Stimulated activated naive CD8-positive, alpha-beta T cell treated with anti-CD3 and anti-CD28 coated beads, Interleukin-15, amount 100 ng/mL, for 72 hours (primary cell): Measurements from ENCODE around the gene CEP68.
"Not testable (repeated sequence)": the region's sequence is repeated elsewhere in the genome, so short reads cannot be mapped to it uniquely, and the experiment has no call there.

Experiments
- ATAC-seq: fragments of 150-1000 bp; cut with Tn5 transposase; 2 replicates; pipeline ENCODE4 v1.10.0; 2021; ENCODE audit warnings: mild to moderate bottlenecking, moderate library complexity
- DNase-seq, 2 donors: peaks; one replicate each; pipeline ENCODE4 v3.0.0; 2021 to 2022
- H3K27ac Mint-ChIP-seq, 2 donors: one replicate each; pipeline ENCODE4 v1.8.0; 2022; ENCODE audit warnings: mild to moderate bottlenecking in 2 of 2, mixed read lengths in 2 of 2, moderate library complexity in 2 of 2
- H3K27me3 Mint-ChIP-seq: one replicate; pipeline ENCODE4 v1.8.0; 2022; ENCODE audit warnings: mixed read lengths
- H3K4me1 Mint-ChIP-seq: one replicate; pipeline ENCODE4 v1.8.0; 2022; ENCODE audit warnings: mild to moderate bottlenecking, mixed read lengths
- H3K4me3 Mint-ChIP-seq, 2 donors: one replicate each; pipeline ENCODE4 v1.8.0; 2022; ENCODE audit warnings: mild to moderate bottlenecking in 2 of 2, mixed read lengths in 2 of 2, moderate library complexity in 1 of 2
- H3K9me3 Mint-ChIP-seq, 2 donors: one replicate each; pipeline ENCODE4 v1.8.0; 2022; ENCODE audit warnings: mixed read lengths in 2 of 2

Gene CEP68

DNA sequence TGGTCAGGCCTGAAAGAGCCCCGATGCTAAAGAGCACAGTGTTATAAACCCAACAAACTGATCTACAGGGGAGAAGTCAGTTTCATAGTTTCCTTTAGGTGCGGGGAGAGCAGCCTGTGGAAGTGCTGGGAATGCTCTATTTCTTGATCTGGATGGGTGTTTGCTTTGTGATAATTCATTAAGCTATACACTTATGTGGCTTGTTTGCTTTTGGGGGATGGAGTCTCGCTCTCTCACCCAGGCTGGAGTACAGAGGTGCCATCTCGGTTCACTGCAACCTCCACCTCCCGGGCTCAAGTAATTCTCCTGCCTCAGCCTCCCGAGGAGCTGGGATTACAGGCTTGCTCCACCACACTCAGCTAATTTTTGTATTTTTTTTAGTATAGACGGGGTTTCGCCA, 30.1 kb upstream of the CEP68 start:
- H3K4me1 Mint-ChIP-seq, result peaks cover 14% of the 10 kb centered on the region
- H3K9me3 Mint-ChIP-seq, result no peaks in the 10 kb centered on the region
- H3K27me3 Mint-ChIP-seq, result no peaks in the 10 kb centered on the region
- no peak overlapping the region for H3K4me3 Mint-ChIP-seq
- H3K27ac Mint-ChIP-seq, result no peak overlapping the region
- DNase-seq (no peak), ATAC-seq (no peak)

DNA sequence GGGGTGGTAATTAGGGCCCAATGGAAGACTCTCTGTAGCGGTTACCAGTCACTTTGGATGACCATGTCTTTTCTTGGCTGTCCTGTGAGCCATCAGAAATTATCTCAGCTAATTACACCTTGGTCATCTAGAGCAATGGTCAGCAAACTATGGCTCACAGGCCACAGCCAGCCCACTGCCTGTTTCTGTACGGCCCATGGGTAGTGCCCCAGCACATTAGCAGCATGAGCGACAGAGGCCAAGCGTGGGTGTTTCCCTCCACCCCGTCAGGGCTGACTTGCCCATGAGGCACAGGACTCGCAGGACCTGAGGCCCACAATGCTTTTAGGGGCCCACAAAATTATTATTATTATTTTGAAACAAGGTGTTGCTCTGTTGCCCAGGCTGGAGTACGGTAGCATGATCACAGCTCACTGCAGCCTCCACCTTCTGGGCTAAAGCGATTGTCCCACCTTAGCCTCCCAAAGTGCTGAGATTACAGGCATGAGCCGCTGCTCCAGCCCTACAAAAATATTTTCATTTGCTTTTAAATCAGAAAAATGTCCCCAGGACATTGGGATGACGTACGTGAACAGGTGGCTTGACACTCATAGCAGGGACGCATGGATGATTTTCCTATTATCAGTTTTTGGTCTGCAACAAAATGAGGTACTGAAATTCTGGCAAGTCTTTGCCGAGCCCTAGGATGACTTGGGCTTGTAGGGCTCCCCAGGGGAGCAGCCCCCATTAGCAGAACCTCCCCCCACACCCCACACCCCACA, 29.3 kb upstream of the CEP68 start:
- DNase-seq, result no peak
- peaks cover 21% of the 10 kb centered on the region for H3K4me1 Mint-ChIP-seq
- H3K4me3 Mint-ChIP-seq, result no peak overlapping the region
- no peaks in the 10 kb centered on the region for H3K27me3 Mint-ChIP-seq
- H3K9me3 Mint-ChIP-seq, result no peaks in the 10 kb centered on the region
- no peak overlapping the region for H3K27ac Mint-ChIP-seq
- ATAC-seq, result no peak

DNA sequence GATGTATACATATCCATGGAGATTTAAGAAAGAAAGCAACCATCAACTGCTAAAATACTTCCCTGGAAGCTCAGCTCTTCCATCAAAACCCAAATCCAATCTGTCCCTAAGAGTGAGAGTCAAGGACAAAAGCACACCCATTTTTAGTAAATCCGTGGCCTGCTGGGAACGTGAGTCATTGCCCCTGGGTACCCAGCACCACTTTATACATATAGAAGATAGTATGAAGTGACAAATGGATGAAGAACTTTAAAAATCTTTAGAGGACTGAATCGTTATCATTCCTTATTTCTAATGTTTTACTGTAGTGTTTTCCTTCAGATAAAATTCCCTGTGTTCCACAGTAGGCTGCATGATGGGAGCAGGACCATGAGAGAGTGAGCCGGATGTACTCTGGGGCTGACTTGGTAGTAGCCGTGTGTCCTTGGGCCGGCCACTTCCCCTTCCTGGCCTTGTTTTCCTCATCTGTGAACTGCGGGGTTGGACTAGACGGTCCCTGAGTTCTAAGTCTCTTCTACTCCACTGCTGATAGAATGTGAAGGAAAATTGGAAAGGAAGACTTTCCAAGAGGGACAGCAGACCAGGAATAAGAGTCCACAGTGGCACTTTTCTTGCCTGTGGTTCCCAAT, 28.5 kb upstream of the CEP68 start:
- no peak overlapping the region for H3K4me3 Mint-ChIP-seq
- H3K4me1 Mint-ChIP-seq, result peaks cover 29% of the 10 kb centered on the region
- ATAC-seq, result no peak
- no peak for DNase-seq
- no peaks in the 10 kb centered on the region for H3K9me3 Mint-ChIP-seq
- peak overlapping the region in 1 of 2 donors; percentile 81 for H3K27ac Mint-ChIP-seq
- no peaks in the 10 kb centered on the region for H3K27me3 Mint-ChIP-seq

DNA sequence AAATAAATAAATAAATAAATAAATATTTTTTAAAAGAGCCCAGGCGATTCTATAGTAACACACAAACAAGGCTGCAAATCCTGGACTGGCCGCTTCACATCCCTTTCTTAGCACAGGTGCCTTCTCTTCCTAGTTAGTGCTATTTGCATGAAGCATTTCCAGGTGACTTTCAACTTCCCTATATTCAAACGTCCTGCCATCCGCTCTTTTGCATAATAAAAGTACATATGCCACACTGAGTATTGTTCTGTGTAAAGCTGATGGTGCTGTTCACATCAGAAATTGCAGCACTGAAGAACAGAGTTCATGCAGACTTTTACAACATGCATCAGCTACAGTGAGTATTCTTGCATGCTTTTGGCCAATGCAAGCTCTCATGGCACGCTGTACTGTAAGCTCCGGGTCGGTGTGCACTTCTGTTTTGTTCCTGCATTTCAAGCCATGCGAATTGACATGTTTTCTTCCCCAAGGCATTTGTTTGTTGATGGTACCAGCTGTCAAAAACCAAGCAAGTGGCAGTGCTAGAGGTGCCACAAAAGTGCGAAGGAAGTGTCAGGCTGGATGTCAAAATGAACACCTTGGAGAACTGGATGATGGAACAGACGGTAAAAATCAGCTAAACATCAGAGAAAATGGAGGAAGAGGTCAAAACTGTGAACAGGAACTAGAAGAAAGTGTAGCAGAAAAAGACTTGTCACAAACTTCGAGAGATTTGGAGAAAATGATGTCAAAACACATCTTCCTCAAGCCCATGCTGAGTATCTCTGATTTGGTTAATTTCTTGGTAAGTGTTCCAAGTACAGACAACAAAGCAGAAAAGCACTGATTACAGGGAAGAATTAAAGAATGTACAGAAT, 25.5 kb upstream of the CEP68 start:
- H3K27me3 Mint-ChIP-seq, result no peaks in the 10 kb centered on the region
- no peak overlapping the region for H3K27ac Mint-ChIP-seq
- H3K4me1 Mint-ChIP-seq, result peaks cover 26% of the 10 kb centered on the region
- H3K4me3 Mint-ChIP-seq, result no peak overlapping the region
- DNase-seq (no peak), ATAC-seq (no peak)
- no peaks in the 10 kb centered on the region for H3K9me3 Mint-ChIP-seq

- Mint-ChIP-seq H3K9me3 (no peaks in the 10 kb centered on the region), H3K4me3 (peak overlapping the region; percentile 15 to 57), H3K27me3 (no peaks in the 10 kb centered on the region), H3K4me1 (peaks cover 21% of the 10 kb centered on the region), H3K27ac (no peak overlapping the region)
- ATAC-seq (peak; percentile 56), DNase-seq (no peak)
Measured at GRCh38 chr2:65031341-65032018, 24.7 kb upstream of the CEP68 start.

DNA sequence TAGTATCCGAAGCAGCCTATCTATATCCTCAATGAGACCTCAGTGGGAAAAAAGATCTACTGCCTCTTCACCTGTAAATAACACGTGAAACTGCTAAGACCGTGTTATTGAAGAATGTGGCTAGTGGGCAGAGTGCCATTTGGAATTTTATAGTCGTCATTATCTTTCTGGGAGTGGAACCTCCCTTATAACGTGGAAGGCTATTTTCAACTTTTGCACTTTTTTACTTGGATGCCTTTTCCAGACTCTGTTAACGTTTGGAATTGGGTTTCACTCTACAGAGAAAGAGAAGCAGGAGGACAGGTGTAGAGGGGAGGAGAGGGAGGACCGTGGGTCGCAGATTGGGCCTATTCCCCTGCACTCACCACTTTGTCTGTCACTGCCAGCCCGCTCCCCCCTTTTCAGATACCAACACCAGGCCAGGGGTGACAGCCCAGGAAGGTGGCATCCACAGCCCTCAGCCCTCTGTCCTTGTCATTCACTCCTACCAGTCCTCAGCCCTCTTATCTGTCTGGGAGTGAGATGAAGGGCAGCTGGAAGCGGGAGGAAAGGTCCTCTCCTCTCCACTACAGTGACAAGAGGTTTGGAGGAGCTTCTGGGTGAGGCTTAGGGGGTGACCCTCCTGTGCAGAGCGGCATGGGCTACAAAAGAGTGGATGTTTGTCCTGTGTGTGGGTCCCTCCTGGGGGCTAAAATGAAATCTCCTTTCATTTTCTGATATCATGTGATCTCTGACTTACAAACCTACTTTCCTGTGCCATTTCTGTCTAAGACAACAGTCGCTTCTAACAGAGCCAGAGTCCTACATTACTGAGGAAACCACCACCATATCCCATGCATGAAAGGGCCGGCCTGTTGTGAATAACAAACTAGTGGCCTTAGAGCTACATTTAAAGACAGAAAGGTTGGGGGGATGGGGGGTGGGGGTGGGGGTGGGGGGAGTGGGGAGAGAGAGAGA, 23.9 kb upstream of the CEP68 start:
- no peak for ATAC-seq
- Mint-ChIP-seq H3K9me3 (no peaks in the 10 kb centered on the region), H3K4me3 (peak overlapping the region; percentile 15 to 57), H3K27ac (peak overlapping the region; percentile 50 to 80), H3K27me3 (no peaks in the 10 kb centered on the region), H3K4me1 (peaks cover 21% of the 10 kb centered on the region)
- no peak for DNase-seq

- DNase-seq, result no peak
- H3K4me1 Mint-ChIP-seq, result peaks cover 21% of the 10 kb centered on the region
- no peak overlapping the region for H3K4me3 Mint-ChIP-seq
- peak; percentile 48 for ATAC-seq
- no peak overlapping the region for H3K27ac Mint-ChIP-seq
- H3K9me3 Mint-ChIP-seq, result no peaks in the 10 kb centered on the region
- no peaks in the 10 kb centered on the region for H3K27me3 Mint-ChIP-seq
Measured at GRCh38 chr2:65033178-65033577, 23.0 kb upstream of the CEP68 start.

- H3K4me1 Mint-ChIP-seq, result peaks cover 21% of the 10 kb centered on the region
- H3K27ac Mint-ChIP-seq, DNase-seq, H3K9me3 Mint-ChIP-seq, H3K27me3 Mint-ChIP-seq, H3K4me3 Mint-ChIP-seq: not testable (repeated sequence)
- ATAC-seq, result peak; percentile 39
Measured at GRCh38 chr2:65033667-65034066, 22.5 kb upstream of the CEP68 start.

DNA sequence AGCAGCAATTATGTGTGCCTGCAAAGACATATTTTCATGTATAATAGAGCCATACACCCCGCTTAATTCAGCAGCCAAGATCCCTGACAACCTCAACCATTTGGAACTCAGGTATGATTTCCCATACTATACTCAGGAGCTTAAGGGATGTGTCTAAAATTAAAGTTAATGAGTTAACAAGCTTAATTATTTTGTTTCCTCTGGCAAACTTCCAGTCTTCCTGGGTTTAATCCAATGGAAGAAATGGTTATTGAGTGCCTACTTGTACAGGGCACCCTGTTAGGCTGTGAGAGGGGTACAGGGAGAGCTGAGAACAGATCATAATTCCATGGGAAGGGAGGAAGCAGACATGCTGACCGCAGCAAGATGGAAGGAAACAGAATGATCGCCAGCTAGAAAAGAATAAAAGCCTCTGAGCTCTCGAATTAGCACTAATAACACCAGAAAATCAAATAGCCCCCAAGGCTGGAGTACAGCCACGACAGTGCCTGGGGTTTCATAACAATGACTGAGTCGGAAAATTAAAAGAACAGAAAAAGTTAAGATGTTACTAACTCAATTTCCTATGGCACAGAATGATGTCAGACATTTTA, 20.8 kb upstream of the CEP68 start:
- Mint-ChIP-seq H3K27ac (no peak overlapping the region), H3K4me1 (peaks cover 25% of the 10 kb centered on the region), H3K27me3 (no peaks in the 10 kb centered on the region), H3K9me3 (no peaks in the 10 kb centered on the region), H3K4me3 (no peak overlapping the region)
- ATAC-seq (no peak), DNase-seq (no peak)

- peaks cover 12% of the 10 kb centered on the region for H3K4me1 Mint-ChIP-seq
- H3K4me3 Mint-ChIP-seq, result no peak overlapping the region
- H3K27me3 Mint-ChIP-seq, result no peaks in the 10 kb centered on the region
- no peaks in the 10 kb centered on the region for H3K9me3 Mint-ChIP-seq
- DNase-seq (no peak), ATAC-seq (no peak)
- no peak overlapping the region for H3K27ac Mint-ChIP-seq
Measured at GRCh38 chr2:65037178-65037577, 19.0 kb upstream of the CEP68 start.

DNA sequence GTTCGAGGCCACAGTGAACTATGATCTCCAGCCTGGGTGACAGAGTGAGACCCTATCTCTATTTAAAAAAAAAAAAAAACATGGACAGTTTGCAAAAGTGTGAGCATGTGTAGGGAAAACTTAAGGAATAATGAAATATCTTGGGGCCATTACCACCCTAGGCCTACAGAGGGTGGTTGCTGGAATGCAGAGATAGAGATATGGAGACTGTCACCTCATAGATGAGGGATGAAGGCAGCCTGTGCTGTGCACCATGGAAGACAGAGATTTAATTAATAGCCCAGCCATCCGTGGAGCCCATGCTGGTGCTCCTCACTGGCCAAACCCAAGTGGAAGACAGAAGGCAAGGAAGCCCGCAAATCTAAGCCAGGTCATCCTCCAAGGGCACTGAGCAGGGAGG, 16.6 kb upstream of the CEP68 start:
- H3K9me3 Mint-ChIP-seq, result peaks cover 7 to 15% of the 10 kb centered on the region in 2 donors
- H3K4me3 Mint-ChIP-seq, result no peak overlapping the region
- no peaks in the 10 kb centered on the region for H3K27me3 Mint-ChIP-seq
- no peak for ATAC-seq
- DNase-seq, result no peak
- no peak overlapping the region for H3K27ac Mint-ChIP-seq
- H3K4me1 Mint-ChIP-seq, result peaks cover 7% of the 10 kb centered on the region

DNA sequence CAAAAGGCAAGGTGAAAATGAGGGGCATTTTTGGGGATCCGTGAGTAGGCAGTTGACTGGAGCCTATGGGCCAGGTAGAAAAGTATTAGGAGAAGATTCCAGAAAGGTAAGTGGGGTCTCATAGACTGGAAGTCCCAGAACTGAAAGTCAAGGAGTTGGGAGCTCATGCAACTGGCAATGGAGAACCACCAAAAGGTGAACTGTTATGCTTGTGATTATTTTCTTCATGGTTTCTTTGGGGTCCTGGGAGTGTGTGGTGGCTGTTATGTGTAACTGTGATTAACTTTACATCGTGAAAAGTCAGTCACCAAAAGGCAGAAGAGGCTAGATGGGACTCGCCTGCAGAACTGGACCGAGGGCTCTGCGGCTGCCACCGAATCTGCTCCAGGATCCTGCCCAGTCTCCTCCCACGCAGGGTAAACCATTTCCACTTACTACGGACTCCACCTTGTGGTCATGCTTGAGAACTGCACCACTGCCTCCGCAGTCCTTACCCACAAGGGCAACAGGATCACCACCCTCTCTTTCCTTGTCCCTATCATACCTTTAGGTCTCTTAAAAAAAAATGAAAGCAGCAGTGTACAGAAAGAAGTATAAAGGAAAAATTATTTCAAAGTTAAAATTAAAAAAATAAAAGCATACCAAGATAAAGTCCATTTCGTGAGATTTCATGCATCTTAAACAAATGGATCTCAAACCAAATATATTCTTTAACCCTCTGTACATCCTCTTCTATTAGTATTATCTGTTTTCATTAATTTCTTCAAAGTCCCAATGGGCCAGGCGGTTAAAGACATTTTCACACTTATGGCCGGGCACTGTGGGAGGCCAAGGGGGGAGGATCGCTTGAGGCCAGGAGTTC, 15.6 kb upstream of the CEP68 start:
- Mint-ChIP-seq H3K27me3 (no peaks in the 10 kb centered on the region), H3K4me3 (peak overlapping the region; percentile 42 to 47), H3K4me1 (peaks cover 7% of the 10 kb centered on the region), H3K27ac (peak overlapping the region in 1 of 2 donors; percentile 59), H3K9me3 (peaks cover 16 to 23% of the 10 kb centered on the region in 2 donors)
- ATAC-seq, result peak; percentile 77
- peak; percentile 65 to 73 for DNase-seq

GRCh38 chr2:65043001-65043400, 13.2 kb upstream of the CEP68 start:
- H3K4me3 Mint-ChIP-seq, result no peak overlapping the region
- DNase-seq (no peak), ATAC-seq (no peak)
- H3K9me3 Mint-ChIP-seq, result peaks cover 16 to 26% of the 10 kb centered on the region in 2 donors
- no peak overlapping the region for H3K27ac Mint-ChIP-seq
- no peaks in the 10 kb centered on the region for H3K27me3 Mint-ChIP-seq
- H3K4me1 Mint-ChIP-seq, result peaks cover 7% of the 10 kb centered on the region
